OCI-LY1 (cell line): Measurements from ENCODE around the gene CEP95.
"Not testable (repeated sequence)": the region's sequence is repeated elsewhere in the genome, so short reads cannot be mapped to it uniquely, and the experiment has no call there.

Experiments
- H2AFZ ChIP-seq: fragments of 200-600 bp; sonication (generic), shearing (Covaris generic); 2 replicates; pipeline ENCODE4 v1.6.0; 2014; ENCODE audit warnings: antibody characterized with exemption, mild to moderate bottlenecking, low read length
- H3F3A ChIP-seq: fragments of 200-600 bp; sonication (generic), shearing (Covaris generic); 2 replicates; pipeline ENCODE4 v1.6.0; 2014; ENCODE audit warnings: mild to moderate bottlenecking, antibody characterized with exemption, low read length, moderate library complexity; ENCODE audit not compliant: insufficient read depth
- H3K27ac ChIP-seq: fragments of 200-600 bp; sonication (generic); 2 replicates; pipeline ENCODE4 v1.5.1; 2014; ENCODE audit warnings: low read length, mixed run types, mild to moderate bottlenecking, low read depth; ENCODE audit not compliant: poor library complexity, severe bottlenecking
- H3K27me3 ChIP-seq: fragments of 200-600 bp; sonication (generic); 2 replicates; pipeline ENCODE4 v1.6.0; 2014; ENCODE audit warnings: antibody characterized with exemption, mild to moderate bottlenecking, low read length, moderate library complexity; ENCODE audit not compliant: insufficient read depth
- H3K36me3 ChIP-seq: fragments of 200-600 bp; sonication (generic); 2 replicates; pipeline ENCODE4 v1.6.1; 2014; ENCODE audit warnings: mild to moderate bottlenecking, antibody characterized with exemption, low read length, moderate library complexity, mixed read lengths; ENCODE audit not compliant: insufficient read depth
- H3K4me1 ChIP-seq: fragments of 200-600 bp; sonication (generic); 2 replicates; pipeline ENCODE4 v1.5.1; 2014; ENCODE audit warnings: mild to moderate bottlenecking, low read length, moderate library complexity; ENCODE audit not compliant: insufficient read depth, severe bottlenecking
- H3K4me2 ChIP-seq: fragments of 200-600 bp; sonication (generic), shearing (Covaris generic); 2 replicates; pipeline ENCODE4 v1.6.1; 2014; ENCODE audit warnings: low read length
- H3K4me3 ChIP-seq: fragments of 200-600 bp; sonication (generic); 2 replicates; pipeline ENCODE4 v1.5.1; 2014; ENCODE audit warnings: low read length, low read depth, mild to moderate bottlenecking, mixed read lengths; ENCODE audit not compliant: poor library complexity, severe bottlenecking
- H3K79me2 ChIP-seq: fragments of 200-600 bp; shearing (Covaris generic); 2 replicates; pipeline ENCODE4 v1.6.1; 2016; ENCODE audit warnings: mixed run types, low read length, mixed read lengths; ENCODE audit not compliant: insufficient read depth
- H3K9ac ChIP-seq: fragments of 200-600 bp; sonication (generic), shearing (Covaris generic); 2 replicates; pipeline ENCODE4 v1.6.1; 2014; ENCODE audit warnings: mild to moderate bottlenecking, low read length, mixed read lengths
- H3K9me2 ChIP-seq: fragments of 200-600 bp; sonication (generic), shearing (Covaris generic); 2 replicates; pipeline ENCODE4 v1.6.1; 2014; ENCODE audit warnings: low read depth, mild to moderate bottlenecking, low read length, mixed read lengths
- H3K9me3 ChIP-seq: fragments of 200-600 bp; shearing (Covaris generic); 2 replicates; pipeline ENCODE4 v1.6.1; 2014; ENCODE audit warnings: low read length, mixed read lengths
- H4K20me1 ChIP-seq: fragments of 200-600 bp; sonication (generic), shearing (Covaris generic); 2 replicates; pipeline ENCODE4 v1.6.0; 2016; ENCODE audit warnings: mild to moderate bottlenecking, low read length; ENCODE audit not compliant: insufficient read depth
- CTCF ChIP-seq: fragments of 200-600 bp; sonication (generic), shearing (Covaris generic); IDR thresholded peaks from 2 replicates; pipeline ENCODE4 v1.5.1; 2017; ENCODE audit warnings: mild to moderate bottlenecking, antibody characterized with exemption, low read length, moderate library complexity, mixed read lengths
- EZH2 ChIP-seq: fragments of 200-600 bp; sonication (generic), shearing (Covaris generic); IDR thresholded peaks from 2 replicates; pipeline ENCODE4 v1.8.0; 2017; ENCODE audit warnings: borderline replicate concordance, mixed run types, mild to moderate bottlenecking, antibody characterized with exemption, low read length, moderate library complexity, mixed read lengths

Gene CEP95

DNA sequence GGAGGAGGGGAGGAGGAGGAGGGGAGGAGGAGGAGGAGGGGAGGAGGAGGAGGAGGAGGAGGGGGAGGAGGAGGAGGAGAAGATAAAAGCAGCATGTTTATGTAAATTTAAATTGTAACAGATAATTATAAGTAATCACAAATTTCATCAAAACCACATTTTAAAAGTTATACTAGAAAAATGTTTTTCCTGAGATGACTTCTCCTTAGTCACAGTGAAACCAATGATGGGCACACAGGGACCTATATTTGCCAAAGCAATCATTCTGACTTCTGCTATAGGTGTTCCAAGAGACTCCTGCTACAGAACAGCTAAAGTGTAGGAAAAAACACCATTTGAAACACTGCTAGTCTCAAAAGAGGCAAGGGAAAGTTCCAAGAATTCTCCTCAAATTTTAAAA, 66.4 kb downstream of the CEP95 start:
- H3K4me2 ChIP-seq: no peak overlapping the region

DNA sequence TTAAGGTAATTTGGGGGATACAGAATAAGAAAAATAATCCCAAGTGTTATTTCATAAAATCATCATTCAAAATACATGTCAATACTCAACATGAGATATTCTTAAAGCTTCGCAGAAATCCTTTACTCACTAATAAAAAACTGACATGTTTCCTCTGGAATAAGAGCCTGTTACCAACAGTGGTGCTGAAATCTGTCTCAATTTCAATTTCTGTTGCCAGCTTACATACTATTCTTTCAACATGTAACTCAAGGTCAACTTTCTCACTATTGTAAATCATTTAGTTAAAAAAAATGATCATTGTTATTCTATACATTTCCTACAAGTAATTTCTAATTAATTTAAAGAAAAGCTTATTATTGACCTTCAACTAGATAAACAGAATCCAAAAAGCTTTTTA, 67.9 kb downstream of the CEP95 start:
- Histone ChIP-seq H3K9ac (no peak overlapping the region), H3K79me2 (no peaks in the 10 kb centered on the region), H3K27me3 (no peaks in the 10 kb centered on the region), H4K20me1 (no peaks in the 10 kb centered on the region), H3K4me1 (no peaks in the 10 kb centered on the region), H3F3A (no peaks in the 10 kb centered on the region), H2AFZ (no peak overlapping the region), H3K27ac (no peak overlapping the region), H3K9me3 (no peaks in the 10 kb centered on the region), H3K36me3 (peaks cover 18% of the 10 kb centered on the region; the same call in 1 of the 2 replicates), H3K4me3 (no peak overlapping the region), H3K9me2 (no peaks in the 10 kb centered on the region), H3K4me2 (no peak overlapping the region)
- no peak for TF ChIP-seq CTCF
- no peak for TF ChIP-seq EZH2

More for the DNA sequence above, 66.4 kb downstream of the CEP95 start:
- Histone ChIP-seq H4K20me1 (no peaks in the 10 kb centered on the region), H3K4me3 (no peak overlapping the region), H3K4me1 (no peaks in the 10 kb centered on the region), H3K9me2 (no peaks in the 10 kb centered on the region), H3K9me3 (no peaks in the 10 kb centered on the region), H3K36me3 (peaks cover 20% of the 10 kb centered on the region), H2AFZ (no peak overlapping the region), H3F3A (no peaks in the 10 kb centered on the region), H3K27me3 (no peaks in the 10 kb centered on the region), H3K79me2 (no peaks in the 10 kb centered on the region), H3K27ac (no peak overlapping the region), H3K9ac (no peak overlapping the region)
- TF ChIP-seq EZH2: no peak
- no peak for TF ChIP-seq CTCF

GRCh38 chr17:64575431-64575830, 68.7 kb downstream of the CEP95 start:
- no peak overlapping the region for H2AFZ ChIP-seq
- peaks cover 23% of the 10 kb centered on the region; the same call in 1 of the 2 replicates for H3K36me3 ChIP-seq
- no peaks in the 10 kb centered on the region for H3K79me2 ChIP-seq
- no peaks in the 10 kb centered on the region for H3K9me2 ChIP-seq
- H3K27ac ChIP-seq: no peak overlapping the region
- H3K27me3 ChIP-seq: no peaks in the 10 kb centered on the region
- H3K4me1 ChIP-seq: no peaks in the 10 kb centered on the region
- no peaks in the 10 kb centered on the region for H4K20me1 ChIP-seq
- no peaks in the 10 kb centered on the region for H3F3A ChIP-seq
- no peak overlapping the region for H3K4me3 ChIP-seq
- H3K9ac ChIP-seq: no peak overlapping the region
- no peak for TF ChIP-seq CTCF
- TF ChIP-seq EZH2: no peak
- no peaks in the 10 kb centered on the region for H3K9me3 ChIP-seq
- H3K4me2 ChIP-seq: no peak overlapping the region

GRCh38 chr17:64577025-64577424, 70.2 kb downstream of the CEP95 start:
- peaks cover 25% of the 10 kb centered on the region; the same call in 1 of the 2 replicates for H3K36me3 ChIP-seq
- not testable (repeated sequence) for H3K79me2 ChIP-seq, H3K27me3 ChIP-seq, H3K4me3 ChIP-seq, H3F3A ChIP-seq, H3K27ac ChIP-seq, H3K9ac ChIP-seq, H3K4me1 ChIP-seq, H3K4me2 ChIP-seq, H3K9me2 ChIP-seq, H4K20me1 ChIP-seq, H2AFZ ChIP-seq, H3K9me3 ChIP-seq
